GM18511 (cell line): ENCODE results near the gene GLS.

ENCODE experiments used
- ATAC-seq: cut with Tn5 transposase; IDR thresholded peaks from one replicate; pipeline ENCODE4 v1.9.1; 2021; ENCODE audit warnings: mild to moderate bottlenecking, moderate library complexity; ENCODE audit not compliant: unreplicated experiment

Gene GLS

DNA sequence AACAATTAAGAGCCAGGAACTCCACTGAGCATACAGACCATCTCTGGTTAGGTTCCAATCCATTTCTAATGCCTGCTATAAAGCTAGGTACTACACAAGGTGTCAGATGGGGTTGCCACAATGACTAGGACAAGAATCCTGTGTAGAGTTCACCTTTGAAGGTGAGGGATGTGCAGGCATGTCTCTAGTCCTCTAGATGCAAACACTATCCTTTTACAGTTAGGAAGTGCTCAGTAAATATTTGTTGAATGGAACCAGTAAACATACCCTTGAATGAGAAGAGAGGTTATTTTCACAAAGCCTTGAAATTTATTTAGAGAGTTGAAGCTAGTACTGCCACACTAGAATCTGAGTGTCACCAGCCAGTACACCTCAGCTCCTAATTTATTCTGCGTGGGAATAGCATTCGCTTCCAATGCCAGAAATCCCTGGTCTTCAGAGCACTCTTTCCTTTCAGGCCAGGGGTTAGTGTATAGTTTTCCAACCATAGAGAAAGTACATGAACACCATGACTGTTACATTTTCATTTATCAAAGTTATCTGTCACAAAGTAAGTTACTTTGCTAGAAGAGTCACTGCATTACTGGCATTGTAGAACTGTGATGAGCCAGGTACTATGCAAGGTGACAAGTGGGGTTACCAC is 85.1 kb downstream of the GLS start:
- ATAC-seq: no peak

DNA sequence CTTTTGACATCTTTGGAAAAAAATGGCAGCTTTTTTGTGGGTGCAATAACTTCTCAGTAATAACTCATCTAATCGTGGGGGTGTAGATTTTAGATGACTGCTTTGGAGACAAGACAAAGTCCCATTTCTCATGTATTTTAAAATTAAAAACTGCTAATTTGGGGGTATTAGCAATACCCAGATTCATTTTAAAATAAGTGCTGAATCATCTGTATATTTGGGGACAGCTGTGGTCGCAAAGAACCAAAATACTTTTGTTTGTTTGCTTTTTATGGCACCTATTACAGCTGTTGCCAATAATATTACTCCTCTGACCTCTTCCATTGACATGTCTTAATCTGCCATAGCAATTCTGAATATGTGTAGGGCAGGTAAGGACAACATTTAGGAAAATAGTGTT is 87.9 kb downstream of the GLS start:
- ATAC-seq: no peak

DNA sequence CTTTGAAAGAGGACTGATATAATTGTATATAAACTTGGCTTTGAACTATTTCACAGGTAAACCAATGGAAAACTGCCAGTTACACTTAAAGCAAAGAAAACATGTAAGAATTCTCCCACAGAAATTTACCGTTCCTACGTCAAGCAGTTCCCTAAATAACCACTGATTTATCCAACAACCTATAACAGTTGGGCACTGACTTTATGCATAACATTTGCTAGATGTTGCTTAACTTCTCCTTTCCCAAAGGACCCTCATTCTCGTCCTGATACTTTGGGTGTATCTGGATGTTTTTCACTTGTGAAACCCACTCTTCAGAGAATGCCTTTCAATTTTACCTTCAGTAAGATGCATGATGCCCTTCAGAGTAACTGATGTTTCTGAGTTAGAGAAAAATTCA is 89.5 kb downstream of the GLS start:
- ATAC-seq: no peak

DNA sequence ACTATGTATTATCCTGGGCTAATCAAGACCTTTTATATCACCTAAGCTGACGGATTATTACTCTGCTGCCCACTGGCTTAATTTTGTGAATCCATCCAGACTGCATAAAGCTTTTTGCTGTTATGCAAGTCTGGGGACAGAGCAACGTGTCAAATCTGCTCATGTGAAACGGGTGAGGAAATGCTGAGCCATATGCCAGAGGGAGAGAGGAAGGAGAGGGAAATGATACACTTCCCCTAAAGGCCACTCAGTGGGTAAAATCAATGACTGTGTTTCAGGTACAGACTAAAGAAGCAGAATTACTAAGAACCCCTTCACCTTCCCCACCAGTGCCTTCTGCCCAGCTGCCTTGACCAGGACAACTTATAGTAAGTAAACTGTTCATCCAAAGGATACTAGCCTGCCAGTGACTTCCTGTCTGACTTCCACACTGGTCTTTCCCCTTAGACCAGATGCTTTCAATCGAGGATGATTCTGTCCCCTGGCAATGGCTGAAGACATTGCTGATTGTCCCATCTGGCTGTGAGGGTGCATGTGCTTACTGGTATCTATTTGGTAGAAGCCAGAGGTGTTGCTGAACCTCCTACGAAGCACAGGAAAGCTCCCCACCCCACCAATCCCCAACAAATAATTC is 90.4 kb downstream of the GLS start:
- ATAC-seq: no peak

DNA sequence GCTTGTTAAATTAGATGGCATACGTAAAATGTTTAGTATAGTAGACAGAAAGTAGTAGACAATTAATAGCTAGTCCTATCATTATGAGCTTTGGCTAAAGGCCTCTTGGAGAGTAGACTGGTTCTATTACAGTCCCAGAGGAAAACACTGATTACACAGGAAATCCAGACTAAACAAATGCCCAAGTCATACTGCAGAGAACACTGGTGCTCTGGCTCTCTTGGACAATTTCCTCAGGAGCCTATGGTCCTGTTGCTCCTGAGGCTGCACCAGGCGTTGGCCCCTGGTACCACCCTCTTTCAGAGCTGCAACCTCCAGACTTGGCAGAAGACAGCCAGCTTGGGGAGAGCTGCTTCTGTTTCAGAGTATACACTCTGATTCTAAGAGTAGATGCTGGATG is 91.6 kb downstream of the GLS start:
- ATAC-seq: no peak

DNA sequence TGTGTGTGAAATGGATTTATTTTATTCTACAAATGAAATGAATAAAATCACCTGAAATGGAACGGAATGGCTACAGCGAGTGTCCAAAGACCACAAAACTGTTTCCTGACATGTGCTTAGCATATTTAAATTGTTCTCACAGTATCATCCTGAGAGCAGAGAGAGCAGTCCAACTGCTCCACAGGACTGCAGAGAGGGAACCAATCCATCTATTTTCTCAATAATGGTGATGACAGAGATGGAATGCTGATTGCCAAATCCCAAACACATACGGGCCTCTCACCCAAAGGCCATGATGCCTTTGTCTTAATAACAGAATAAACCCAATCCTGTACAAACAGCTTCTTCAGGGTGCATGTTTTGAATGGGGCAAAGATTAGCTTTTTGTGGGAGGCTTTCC is 92.2 kb downstream of the GLS start:
- no peak for ATAC-seq

DNA sequence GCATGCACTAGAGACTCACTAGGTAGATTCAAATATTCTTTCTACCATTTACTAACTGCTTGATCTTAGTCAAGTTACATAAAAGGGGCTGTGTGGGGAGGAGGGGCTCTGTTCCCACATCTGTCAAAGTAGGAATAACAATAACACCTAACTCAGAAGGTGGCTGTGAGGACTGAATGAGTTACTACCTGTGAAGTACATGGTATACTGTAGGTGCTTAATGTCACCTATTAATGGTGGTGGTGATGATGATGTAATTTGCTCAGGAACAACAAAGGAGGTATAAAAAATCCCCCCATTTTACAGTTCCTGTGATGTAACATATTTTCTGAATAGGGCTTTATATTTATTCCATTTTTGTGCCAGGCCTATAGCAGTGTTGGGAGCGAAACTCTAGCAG is 92.6 kb downstream of the GLS start:
- no peak for ATAC-seq

DNA sequence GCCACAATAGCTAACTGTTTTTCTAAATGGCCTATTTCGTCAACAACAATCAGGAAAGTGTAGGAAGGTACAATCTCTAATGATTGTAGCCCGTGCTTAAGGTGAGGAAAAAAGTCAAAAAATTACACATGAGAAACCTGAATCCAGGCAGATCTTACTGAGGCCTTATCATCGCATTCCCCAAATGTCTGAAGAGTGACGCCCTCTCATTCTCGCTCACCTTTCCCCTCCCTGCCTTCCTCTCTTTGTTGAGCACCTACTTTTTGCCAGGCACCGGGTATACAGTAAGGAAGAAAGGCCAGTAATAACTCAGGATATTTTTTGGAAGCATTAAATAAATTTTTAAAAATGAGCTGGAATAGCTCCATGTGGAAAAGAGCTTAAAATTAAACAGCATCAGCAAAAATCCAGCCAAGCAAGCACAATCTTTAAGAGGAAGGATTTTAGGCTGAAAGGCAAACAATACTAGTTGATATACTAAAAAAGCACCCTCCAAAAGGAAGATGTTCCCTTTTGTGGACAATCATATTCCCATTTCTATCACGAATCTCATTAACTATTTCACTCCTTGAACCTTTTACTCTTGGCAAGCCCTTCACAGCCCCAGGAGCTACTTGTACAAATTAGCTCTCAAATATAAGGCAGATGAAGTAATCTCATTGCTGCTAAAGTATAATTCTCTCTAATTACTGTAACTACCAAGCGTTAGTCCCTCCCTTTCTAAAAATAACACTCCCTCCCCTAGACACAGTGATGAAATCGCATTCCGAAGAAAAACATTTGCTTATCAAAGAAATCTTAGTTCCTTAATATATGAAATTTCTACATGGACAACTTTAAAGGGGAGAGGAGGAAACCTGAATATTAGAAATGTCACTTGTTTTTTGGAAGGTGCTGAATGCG is 93.4 kb downstream of the GLS start:
- no peak for ATAC-seq

DNA sequence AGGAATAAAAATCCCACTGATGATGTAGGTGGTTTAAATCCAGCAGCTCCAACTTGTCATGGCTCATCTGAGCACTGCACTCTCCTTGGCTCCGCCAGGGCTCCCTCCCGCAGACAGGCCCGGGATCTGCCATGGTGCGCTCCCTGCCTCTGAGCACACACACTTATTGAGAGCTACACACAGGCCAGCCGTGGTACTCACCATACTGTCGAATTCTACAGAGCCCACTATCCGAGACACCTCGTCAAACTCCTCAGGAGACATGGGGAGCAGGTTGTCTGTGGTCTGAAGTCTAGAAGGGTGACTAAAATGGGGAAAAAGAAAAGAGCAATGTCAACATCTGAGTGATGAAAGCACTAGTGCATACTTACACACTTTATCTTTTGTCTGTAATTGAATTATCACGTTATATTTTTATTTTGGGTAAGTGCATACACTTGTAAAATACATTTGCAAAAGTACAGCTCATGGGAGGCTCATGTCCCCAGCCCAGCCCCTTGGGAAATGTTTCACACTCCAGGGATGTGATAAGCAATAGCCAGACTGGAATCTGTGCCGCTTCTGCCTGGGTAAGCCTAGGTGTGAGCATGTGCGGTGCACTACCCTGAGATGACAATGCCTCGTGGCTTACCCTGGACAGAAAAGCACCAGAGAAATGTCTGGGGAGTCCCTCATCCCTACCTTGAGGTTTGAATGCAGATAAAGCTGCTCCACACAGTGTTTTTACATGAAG is 94.2 kb downstream of the GLS start:
- no peak for ATAC-seq

DNA sequence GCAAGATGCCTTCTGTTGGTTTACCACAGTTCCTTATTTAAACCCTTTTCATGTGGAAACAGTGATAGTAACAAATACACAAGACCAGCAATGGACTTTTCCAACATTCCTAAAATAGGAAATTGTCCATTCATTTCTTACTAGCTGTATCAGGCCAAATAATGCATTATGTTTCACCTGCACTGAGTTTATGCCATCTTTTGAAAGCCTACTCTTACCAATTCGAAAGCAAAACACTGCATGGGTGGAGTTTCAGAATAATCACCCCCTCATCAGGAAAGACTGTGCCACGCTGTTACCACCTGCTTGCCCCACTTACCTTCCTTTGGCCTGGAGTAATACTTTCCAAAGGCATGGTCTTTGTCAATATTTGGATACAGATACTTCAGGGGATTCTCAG is 95.9 kb downstream of the GLS start:
- no peak for ATAC-seq

DNA sequence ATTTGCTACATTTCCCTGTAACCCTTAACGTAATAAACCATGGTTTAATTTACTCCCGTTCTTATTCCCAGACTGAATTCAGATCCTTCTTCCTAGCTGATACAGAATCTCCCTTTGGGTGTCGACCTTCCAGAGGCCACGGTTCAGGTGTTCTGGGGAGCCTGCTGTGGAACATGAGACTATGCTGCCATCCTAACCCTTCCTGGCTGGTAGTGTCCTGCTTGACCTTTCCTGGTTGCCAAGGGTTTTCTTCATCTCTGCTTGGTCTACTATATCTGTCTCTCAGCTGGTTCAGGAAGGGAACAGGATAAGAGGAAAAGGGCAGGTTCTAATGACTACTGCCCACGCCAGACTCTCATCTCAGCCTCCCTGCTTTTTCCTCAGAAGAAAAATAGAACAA is 96.9 kb downstream of the GLS start:
- no peak for ATAC-seq

DNA sequence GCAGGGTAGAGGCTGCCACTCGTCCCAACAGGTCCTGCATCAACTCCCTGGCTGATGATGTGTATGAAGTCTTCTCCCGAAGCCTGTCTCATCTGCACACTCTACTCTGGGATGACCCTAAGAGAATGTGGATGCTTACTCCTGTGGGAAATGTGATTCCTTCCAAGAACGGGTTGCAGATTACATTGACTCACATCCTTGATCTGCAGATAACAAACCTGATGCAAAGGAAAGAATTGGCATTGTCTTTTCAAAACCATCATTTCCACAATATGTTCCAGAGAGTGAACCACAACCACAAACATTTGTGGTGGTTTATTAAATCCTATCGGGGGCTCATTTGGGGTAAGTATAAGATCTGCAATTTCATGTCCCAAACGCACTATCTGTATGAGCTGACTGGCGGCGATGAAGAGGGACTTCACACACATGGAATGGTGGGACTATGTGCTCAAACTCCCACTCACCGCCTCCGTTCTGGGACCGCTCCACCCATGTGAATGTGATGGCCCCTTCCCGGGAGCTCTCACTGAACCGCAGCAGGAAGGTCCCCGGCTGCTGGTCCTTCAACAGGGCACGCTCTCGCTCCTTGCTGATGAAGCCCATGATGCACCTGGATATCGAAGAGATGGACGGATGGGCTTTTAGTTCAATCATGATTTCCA is 97.9 kb downstream of the GLS start:
- ATAC-seq: no peak

DNA sequence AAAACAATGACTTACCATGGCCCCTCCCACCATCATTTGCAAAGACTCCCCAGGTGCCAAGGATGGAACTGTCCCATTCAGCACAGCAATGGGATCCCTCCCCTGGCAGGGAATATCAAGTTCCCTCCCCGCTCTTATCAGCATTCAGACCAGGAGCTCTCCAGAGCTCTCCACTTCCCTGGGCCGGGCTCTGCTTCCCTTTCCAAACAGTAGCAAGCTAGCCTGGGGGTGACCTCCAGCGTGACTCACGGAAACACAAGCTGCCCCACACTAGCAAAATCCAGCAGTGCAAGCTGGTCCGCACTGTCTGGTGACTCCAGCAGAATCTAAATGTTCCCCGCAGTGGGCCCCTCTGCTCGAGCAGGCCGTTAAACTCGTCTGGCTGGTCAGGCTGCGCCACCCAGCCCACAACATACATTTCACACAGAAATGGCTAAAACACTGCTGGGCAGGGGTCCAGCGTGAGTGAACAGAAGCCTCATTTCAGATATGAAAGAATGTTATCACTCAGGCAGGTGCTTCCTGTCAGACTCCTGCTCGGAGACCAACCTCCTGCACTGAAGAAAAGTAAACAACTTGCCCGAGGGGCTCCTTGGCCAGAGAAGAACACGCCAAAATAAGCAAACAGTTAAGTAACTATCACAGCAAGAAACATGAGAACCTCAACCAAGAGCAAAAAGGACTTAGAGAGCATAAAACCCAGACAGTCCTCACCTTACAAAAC is 99.4 kb downstream of the GLS start:
- no peak for ATAC-seq

DNA sequence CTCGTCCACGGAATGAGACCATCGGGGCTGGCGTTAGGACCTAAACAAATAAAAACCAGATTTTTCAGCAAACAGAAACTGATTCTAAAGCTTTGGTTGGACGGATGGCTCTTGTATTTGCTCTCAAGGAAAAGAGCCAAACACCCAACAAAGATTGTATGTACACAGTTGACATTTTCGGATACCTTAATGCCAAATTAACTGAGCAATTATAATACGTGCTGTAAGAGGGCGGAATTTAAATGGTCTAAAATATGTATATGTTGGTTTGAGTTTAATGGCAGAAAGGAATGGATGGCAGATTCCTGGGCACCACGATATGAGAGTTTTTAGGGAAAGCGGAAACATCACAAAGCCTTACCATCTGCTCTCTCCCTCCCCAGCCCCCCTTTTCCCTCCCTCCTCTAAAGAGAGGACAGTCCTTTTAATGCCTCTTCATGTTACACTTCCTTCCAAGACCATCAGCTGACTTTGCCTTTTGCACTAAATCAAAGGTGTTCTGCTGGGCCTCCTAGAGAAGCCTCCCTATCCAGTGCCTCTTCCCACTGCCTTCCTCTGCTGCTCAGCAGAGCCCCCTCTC is 100.1 kb downstream of the GLS start:
- no peak for ATAC-seq

DNA sequence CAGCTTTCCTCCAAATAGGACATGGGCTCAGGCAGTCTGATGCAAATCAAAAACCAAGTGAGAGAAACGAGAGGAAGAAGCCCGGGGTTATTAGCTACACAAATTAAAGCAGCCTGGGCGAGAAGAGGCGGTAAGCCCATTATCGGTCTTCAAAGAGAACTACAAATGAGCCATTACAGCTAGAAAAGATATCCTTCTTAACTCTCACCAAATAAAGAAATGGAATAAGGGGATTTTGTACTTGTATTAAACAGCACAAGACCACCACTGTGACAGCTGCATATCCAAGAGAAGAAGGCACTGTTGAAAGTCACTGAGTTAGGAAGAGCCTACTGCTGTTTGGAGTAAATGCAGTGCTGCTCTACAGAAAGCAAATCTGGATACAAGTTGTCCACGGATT is 100.7 kb downstream of the GLS start:
- ATAC-seq: no peak

DNA sequence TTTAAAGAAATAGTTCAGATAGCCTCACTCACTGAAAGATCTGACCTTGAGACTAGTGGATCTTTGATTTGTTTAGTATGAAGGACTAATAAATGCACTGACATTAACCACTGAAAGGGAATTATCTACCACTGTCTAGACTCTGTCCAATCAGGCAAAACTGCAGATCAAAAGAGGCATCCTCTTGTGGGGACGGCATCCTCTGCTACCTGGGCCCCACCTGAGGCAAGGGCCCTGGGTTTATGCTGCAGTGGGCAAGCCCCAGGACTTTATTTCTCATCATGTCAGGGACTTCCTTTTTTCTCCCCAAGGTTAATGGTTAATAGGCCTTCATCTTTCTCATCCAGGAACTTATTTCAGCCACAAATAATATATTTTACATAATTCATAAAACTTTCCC is 101.1 kb downstream of the GLS start:
- ATAC-seq: no peak

DNA sequence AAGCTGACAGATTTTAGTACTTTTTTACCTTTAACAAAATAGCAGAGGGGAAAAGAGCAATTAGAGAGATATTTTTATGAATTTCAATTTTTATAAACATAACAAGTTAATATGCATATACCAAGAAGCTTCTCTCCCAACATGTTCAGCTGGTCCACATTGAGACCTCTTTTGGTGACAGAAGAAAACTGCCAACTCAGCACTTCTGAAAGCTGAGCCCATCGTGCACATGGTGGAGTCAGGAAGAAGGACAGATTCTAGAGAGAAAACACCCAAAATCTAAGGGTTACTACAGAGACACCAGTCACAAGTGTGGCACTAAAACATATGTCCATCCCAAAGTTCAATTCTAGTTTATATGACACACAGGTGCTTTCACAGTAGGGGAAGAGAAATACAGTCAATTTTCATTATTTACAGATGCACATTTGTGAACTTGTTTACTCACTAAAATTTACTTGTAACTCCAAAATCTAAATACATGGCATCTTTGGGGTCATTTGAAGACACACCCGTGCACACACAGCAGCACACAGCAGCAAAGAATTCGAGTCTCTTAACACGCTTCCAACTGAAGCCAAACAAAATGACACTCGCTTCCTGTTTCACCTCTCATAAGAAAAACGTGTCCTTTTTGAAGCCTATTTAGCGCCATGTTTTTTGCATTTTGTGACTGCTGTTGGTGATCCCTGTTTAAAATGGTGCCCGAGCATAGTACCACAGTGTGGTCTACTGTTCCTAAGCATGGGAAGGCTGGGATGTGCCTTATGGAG is 101.8 kb downstream of the GLS start:
- no peak for ATAC-seq

DNA sequence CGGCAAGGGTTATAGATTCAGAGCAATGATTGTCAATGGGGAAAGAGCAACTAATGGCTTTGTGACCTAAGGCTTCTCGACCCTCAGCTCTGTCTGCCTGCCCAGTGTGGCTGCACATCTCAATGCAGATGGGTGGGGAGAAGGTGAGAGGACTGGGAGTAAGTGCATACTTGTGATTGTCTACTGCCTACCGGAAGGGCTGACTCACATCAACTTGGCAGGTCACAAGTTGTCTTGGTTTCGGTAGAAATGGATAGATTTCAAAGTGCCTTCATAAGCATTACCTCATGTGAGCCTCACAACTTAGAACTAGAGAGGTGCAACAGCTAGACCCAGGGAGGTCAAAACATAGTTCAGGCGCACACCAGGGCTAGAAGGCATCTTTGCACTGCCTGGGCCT is 104.0 kb downstream of the GLS start:
- ATAC-seq: no peak
